ENCODE measurements around the gene CEMP1. TPM values are rescaled to one million over a fixed set of nuclear protein-coding genes. Genes with fewer than 3 reads are reported as not detected.
"Not testable (repeated sequence)": the region's sequence is repeated elsewhere in the genome, so short reads cannot be mapped to it uniquely, and the experiment has no call there.

Gene CEMP1, protein sequence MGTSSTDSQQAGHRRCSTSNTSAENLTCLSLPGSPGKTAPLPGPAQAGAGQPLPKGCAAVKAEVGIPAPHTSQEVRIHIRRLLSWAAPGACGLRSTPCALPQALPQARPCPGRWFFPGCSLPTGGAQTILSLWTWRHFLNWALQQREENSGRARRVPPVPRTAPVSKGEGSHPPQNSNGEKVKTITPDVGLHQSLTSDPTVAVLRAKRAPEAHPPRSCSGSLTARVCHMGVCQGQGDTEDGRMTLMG
- 0.24 TPM in 1 of 2 replicates, not detected in the other for total RNA-seq

DNA sequence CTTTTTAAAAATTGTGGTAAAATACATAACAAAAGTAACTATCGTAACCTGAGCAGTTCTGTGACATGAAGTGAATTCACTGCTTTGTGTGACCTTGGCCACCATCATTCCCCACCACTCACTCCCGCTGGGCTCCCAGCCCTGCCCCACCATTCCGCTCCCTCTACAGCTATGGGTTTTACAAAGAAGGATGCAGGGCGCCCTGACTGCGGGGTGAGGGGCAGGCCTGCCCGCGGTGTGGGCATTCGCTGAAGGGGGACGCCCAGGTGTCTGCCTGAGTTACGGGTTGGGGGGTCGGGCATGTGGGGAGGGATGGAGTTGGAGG is at the start of gene CEMP1:
CEMP1 (minus strand) TSS at position 38 of the 325 bp plus-strand sequence. CDS start 335 bp downstream, outside the sequence.
- Mint-ChIP-seq H3K36me3 (ENCODE audit: low read depth) (peaks cover 5% of the 10 kb centered on the region), H3K9me3 (no peaks in the 10 kb centered on the region)
- intact Hi-C loops (cut with micrococcal nuclease): loop anchor here (5.0 to 10.0 kb wide), 4 partner anchors 63 to 307 kb away; partner anchors contain the start of genes E4F1 and ECI1

DNA sequence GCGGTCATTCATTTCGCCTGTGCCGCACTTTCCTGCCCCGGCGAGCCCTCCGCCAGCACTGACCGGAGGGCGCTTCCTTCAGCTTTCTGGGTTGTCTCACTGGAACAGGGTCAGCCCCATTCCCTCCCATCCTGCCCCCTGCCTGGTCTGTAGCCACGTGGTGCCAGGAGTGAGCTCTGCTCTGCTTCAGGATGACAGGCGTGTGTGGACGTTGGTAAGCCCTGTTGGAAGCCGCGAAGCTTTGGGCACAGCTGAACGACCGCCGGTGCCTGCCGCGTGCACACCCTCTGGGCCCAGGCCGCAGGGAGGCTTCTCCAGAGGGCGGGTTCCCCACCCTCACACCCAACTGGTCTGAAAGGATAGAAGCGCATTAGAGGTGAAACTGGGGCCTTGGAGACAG is 49.6 kb upstream of the CEMP1 start:
- H3K4me3 Mint-ChIP-seq; H3K9me3 Mint-ChIP-seq; intact Hi-C loops (cut with micrococcal nuclease); H3K36me3 Mint-ChIP-seq (ENCODE audit: low read depth); H3K4me1 Mint-ChIP-seq; DNase-seq; H3K27ac Mint-ChIP-seq; H3K27me3 Mint-ChIP-seq: not testable (repeated sequence)

More for the DNA sequence above, at the start of gene CEMP1:
- no peak for DNase-seq
- Mint-ChIP-seq H3K4me3 (peak within 1 kb of the TSS; percentile 96), H3K27ac (peak within 1 kb of the TSS; percentile 98), H3K27me3 (no peaks in the 10 kb centered on the region), H3K4me1 (peaks cover 15% of the 10 kb centered on the region)

DNA sequence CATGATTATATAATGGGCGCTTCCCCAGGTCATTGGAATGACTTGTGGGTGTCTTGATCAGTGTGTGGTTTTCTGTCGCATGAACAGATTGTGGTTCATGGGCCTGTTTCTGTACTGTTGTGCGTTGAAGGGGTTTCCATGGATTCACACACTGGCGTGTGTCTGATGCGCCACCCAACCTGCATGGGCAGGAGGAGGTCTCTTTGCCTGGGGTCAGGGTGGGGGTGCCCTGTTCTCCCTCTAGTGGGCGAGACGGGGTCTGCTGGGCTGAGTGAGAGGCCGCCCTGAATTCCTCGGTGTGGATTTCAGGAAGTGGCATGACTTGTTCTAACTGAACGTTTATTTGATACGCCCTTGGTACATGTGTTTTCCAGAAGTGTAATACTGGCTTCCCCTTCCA is 48.9 kb upstream of the CEMP1 start:
- H3K36me3 Mint-ChIP-seq (ENCODE audit: low read depth); H3K9me3 Mint-ChIP-seq; DNase-seq; H3K27me3 Mint-ChIP-seq; H3K4me1 Mint-ChIP-seq; H3K27ac Mint-ChIP-seq; intact Hi-C loops (cut with micrococcal nuclease); H3K4me3 Mint-ChIP-seq: not testable (repeated sequence)

DNA sequence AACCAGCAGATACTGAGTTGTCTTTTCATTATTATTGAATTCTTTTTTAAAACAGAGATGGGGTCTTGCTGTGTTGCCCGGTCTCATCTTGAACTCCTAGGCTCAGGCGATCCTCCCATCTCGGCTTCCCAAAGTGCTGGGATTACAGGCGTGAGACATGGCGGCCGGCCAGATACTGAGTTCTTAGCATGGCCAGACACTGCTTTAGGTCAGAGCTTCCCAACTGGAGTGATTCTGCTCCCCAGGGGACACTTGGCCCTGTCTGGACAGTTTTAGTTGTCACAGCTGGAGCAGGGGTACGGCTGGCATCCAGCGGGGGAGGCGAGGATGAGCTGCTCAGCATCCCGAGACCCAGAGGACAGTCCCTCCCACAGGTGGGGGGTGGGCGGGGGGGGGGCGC is 47.7 kb upstream of the CEMP1 start:
- H3K4me3 Mint-ChIP-seq; H3K36me3 Mint-ChIP-seq (ENCODE audit: low read depth); DNase-seq; H3K27me3 Mint-ChIP-seq; H3K27ac Mint-ChIP-seq; H3K4me1 Mint-ChIP-seq; H3K9me3 Mint-ChIP-seq; intact Hi-C loops (cut with micrococcal nuclease): not testable (repeated sequence)

DNA sequence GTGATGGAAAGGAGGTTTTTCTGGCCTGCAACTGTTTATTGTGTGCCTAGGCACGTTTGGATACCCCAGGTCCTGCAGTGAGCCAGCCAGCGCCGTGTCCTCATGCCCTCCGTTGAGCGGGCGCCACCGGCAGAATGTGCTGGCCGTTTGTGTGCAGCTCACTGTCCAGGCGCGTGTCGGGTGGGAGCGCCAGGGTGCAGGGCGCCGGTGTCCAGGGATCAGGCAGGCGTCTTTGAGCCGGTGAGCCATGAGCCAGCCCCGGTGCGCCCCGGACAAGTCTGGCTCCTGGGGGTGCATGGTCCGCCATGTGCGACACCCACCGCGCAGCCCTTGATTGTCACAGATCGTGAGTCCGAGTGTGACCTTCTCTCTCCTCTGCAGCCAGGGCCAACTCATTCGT is 45.8 kb upstream of the CEMP1 start:
- H3K27me3 Mint-ChIP-seq; H3K27ac Mint-ChIP-seq; H3K4me3 Mint-ChIP-seq; H3K4me1 Mint-ChIP-seq; H3K9me3 Mint-ChIP-seq; intact Hi-C loops (cut with micrococcal nuclease); DNase-seq; H3K36me3 Mint-ChIP-seq (ENCODE audit: low read depth): not testable (repeated sequence)

DNA sequence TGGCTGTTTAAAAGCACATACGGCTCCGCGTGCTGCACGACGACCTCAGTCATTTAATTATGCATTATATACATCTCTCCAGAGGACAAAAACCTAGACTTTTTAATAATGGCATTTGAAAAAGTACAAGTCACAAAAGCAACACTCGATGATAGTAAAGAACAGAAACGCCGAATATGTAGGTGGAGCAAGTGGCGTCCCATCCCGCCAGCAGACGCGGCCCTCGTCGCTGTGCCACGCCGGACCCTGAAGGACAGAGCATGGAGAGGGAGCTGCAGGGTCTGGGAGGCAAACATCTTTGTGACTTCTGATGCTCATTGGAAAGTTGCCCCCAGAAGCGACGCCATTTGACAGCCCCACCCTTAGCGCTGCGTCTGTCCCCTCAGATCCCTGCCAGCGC is 44.6 kb upstream of the CEMP1 start:
- H3K4me1 Mint-ChIP-seq; DNase-seq; H3K9me3 Mint-ChIP-seq; H3K27ac Mint-ChIP-seq; H3K27me3 Mint-ChIP-seq; H3K36me3 Mint-ChIP-seq (ENCODE audit: low read depth); intact Hi-C loops (cut with micrococcal nuclease); H3K4me3 Mint-ChIP-seq: not testable (repeated sequence)

DNA sequence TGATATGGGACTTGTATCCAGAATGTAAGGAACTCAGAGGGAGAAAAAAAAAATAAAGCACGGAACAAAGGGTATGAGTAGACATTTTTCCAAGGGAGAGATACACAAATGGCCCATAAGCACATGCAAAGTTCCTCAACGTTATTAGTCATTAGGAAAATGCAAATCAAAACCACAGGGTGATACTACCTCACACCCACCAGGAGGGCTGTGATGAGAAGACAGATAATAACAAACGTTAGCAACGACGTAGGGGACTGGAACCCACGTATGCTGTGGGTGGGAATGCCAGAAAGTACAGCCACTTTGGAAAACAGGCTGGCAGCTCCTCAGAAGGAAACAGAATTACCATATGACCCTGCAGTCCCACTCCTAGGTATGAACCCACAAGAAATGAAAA is 41.5 kb upstream of the CEMP1 start:
- H3K36me3 Mint-ChIP-seq (ENCODE audit: low read depth); H3K4me1 Mint-ChIP-seq; H3K4me3 Mint-ChIP-seq; intact Hi-C loops (cut with micrococcal nuclease); DNase-seq; H3K27ac Mint-ChIP-seq; H3K9me3 Mint-ChIP-seq; H3K27me3 Mint-ChIP-seq: not testable (repeated sequence)

DNA sequence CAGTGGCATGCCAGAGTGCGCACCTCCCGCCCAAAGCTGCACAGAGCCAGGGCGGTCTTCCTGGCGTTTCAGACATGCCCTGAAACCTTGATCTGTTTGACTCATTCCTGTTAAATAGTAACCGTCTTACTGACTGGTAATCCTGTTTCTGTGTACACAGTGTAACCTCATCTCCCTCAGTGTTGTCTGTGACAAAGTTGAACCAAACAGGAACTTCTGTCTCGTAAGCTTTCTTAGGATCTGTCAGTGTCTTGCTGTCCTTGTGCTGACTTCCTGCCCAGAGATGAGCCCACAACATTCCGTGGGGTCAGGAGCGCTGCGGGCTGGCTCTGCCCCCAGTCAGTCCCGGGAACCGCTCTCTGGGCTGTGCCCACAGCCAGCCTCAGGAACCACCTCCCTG is 37.4 kb upstream of the CEMP1 start:
- not testable (repeated sequence) for H3K36me3 Mint-ChIP-seq (ENCODE audit: low read depth); H3K4me3 Mint-ChIP-seq

DNA sequence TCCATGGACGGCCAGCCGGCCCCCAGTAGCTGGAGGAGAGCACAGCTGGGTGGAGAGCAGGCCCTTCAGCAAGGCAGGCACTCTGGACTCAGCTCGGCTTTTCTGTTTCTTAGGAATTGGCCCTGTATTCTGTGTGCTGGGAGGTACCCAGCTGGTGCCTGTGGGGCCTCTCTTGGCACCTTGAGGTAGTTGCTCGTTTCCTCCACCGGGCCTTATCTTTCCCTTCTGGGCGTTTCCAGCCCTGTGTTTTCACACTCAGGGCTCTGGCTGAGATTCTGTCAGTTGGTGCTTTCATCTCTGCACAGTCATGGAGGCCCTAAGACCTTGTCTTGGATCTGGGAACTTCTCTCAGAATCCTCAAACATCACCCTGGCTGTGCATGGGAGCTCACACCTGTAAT is 36.3 kb upstream of the CEMP1 start:
- H3K4me3 Mint-ChIP-seq; H3K27ac Mint-ChIP-seq; intact Hi-C loops (cut with micrococcal nuclease); H3K9me3 Mint-ChIP-seq; H3K4me1 Mint-ChIP-seq; H3K27me3 Mint-ChIP-seq; H3K36me3 Mint-ChIP-seq (ENCODE audit: low read depth); DNase-seq: not testable (repeated sequence)

More for the DNA sequence above, 37.4 kb upstream of the CEMP1 start:
- H3K27me3 Mint-ChIP-seq; DNase-seq; H3K9me3 Mint-ChIP-seq; H3K27ac Mint-ChIP-seq; intact Hi-C loops (cut with micrococcal nuclease); H3K4me1 Mint-ChIP-seq: not testable (repeated sequence)

DNA sequence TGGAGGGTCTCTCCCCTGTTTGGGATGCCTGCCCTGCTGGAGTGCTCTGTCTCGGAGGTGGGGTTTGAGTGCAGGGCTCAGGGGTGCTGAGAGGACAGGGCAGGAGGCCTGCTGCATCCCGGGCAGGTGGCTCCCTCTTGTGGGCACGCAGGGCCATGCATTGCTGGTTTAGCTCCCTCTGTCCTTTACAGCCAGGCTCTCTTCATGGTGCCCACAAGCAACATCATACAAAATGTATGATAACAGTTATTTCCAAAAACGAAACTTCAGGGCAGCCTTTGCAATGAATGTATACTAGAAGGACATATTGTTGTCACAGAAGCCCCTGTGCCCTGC is 29.6 kb upstream of the CEMP1 start:
- DNase-seq: peak; percentile 91
- intact Hi-C loops (cut with micrococcal nuclease); H3K27me3 Mint-ChIP-seq: not testable (repeated sequence)

DNA sequence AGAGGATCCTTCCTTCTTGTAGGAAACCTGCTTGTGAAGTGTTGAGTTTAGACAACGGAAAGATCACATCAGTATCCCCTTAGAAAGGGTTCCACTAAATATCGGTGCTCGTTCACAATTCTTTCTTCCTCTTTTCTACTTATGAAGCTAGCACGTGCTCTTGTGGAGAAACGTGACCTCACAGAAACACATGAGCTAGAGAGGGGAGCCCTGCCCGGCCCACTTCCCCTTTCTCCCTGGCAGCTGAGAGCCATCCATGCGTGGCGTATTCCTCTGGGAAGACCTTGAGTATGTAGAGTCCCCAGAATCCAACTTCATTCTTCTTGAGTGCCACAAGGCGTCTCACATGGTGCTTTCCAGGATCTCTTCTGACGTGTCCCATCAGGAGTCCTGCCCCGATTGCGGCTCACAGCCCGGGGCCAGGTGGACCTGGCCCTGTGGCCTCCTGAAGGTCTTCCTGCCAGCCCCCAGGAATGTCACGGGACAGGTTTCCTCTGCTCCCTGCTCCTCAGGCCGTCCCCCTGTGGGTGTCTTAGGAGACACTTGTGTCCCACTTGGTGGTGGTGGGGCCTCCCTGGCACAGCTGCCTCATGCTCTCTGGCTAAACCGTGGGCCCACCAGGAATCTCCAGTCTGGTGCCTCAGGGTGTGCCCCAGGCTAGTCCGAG is 29.1 kb upstream of the CEMP1 start:
- intact Hi-C loops (cut with micrococcal nuclease); H3K4me1 Mint-ChIP-seq; H3K4me3 Mint-ChIP-seq; H3K27ac Mint-ChIP-seq; H3K27me3 Mint-ChIP-seq; H3K9me3 Mint-ChIP-seq; H3K36me3 Mint-ChIP-seq (ENCODE audit: low read depth); DNase-seq: not testable (repeated sequence)

More for the DNA sequence above, 29.6 kb upstream of the CEMP1 start:
- not testable (repeated sequence) for H3K4me3 Mint-ChIP-seq; H3K9me3 Mint-ChIP-seq; H3K36me3 Mint-ChIP-seq (ENCODE audit: low read depth); H3K4me1 Mint-ChIP-seq; H3K27ac Mint-ChIP-seq

DNA sequence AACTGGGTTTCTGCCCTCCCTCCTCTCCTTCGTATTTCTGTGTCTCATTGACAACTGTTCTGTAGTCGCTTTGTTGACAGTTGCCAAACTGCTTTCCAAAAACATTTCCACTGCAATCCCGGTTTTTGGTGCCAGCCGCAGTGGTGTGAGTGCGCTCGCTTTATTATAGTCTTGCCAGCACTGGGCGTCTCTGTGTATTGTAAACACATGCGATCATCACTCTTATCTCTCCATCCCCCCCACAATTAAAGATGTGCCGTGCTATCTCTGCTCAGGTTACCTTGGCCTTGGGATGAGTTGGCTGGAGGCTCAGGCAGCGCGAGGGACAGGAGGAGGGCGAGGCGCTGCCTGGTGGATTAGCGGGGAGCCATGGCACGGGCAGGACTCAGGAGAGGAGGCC is 25.9 kb upstream of the CEMP1 start:
- H3K27me3 Mint-ChIP-seq; DNase-seq; H3K9me3 Mint-ChIP-seq; H3K36me3 Mint-ChIP-seq (ENCODE audit: low read depth); H3K4me3 Mint-ChIP-seq; intact Hi-C loops (cut with micrococcal nuclease); H3K4me1 Mint-ChIP-seq; H3K27ac Mint-ChIP-seq: not testable (repeated sequence)

DNA sequence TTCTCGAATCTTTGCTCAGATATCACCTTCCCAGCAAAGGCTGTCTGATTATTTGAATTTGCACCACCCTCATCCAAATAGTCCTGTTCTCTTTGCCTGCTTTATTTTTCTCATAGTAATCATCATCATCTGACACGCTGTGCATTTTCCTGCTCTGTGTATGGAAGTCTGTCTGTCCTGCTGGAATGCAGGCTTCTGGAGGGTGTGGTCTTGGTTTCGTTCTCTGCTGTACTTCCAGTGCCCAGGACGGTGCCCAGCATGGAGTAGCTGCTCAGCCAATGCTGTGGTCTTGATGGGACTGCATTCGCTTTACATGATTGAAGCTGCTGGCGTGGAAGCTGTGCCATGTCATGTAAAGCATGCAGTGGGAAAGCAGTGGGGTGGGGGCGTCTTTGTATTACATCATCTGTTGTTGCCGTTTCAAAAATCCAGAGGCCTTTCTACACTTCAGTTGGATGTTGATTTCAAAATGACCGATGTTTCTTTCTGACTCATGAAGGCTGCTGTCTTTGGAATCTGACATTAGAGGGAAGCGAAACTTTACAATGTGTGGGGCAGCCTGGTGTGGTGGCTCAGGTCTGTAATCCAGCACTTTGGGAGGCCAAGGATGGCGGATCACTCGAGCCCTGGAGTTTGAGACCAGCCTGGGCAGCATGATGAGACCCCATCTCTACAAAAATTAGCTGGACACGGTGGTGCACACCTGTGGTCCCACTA is 23.7 kb upstream of the CEMP1 start:
- intact Hi-C loops (cut with micrococcal nuclease); DNase-seq; H3K36me3 Mint-ChIP-seq (ENCODE audit: low read depth); H3K27me3 Mint-ChIP-seq; H3K27ac Mint-ChIP-seq; H3K4me1 Mint-ChIP-seq; H3K4me3 Mint-ChIP-seq; H3K9me3 Mint-ChIP-seq: not testable (repeated sequence)

DNA sequence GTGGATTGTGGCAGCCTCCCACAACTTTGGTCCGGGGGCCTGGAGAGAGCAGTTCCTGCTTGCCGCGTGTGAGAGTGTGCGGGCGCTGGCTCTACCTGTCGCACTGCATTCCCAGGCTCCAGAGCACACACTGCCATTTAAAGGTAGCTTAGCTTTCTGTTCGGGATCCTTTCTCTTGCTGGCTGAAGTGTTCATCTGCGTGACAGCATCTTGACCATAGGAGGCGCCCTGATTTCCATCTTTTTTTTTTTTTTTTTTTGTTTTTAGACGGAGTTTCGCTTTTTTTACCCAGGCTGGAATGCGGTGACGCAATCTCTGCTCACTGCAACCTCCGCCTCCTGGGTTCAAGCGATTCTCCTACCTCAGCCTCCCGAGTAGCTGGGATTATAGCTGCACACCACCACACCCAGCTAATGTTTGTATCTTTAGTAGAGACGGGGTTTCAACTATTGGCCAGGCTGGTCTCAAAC is 20.2 kb upstream of the CEMP1 start:
- DNase-seq; H3K9me3 Mint-ChIP-seq; H3K4me1 Mint-ChIP-seq; H3K27ac Mint-ChIP-seq; H3K4me3 Mint-ChIP-seq; H3K36me3 Mint-ChIP-seq (ENCODE audit: low read depth); intact Hi-C loops (cut with micrococcal nuclease); H3K27me3 Mint-ChIP-seq: not testable (repeated sequence)

Data from activated CD4-positive, alpha-beta T cell treated with anti-CD3 and anti-CD28 coated beads, Interleukin-2, amount 10 ng/mL, durations not matched to agents 24 days and 14 days (primary cell).